Measurements from ENCODE around the gene RASA4B. TPM values are rescaled to one million over a fixed set of nuclear protein-coding genes. Genes with fewer than 3 reads are reported as not detected.

Gene RASA4B
- total and polyA plus RNA-seq, 9 of the 15 experiments (the other 6 are each of a cell fraction or from before 2014, with no cell fraction given): 0.01 to 2.9 (median 1.5) TPM; not detected in 1

- TF ChIP-seq DEAF1 (CRISPR knock-in tag; IDR thresholded peaks at IDR 0.05) (no peak), PCBP2 (IDR thresholded peaks at IDR 0.05; ENCODE audit: low read depth, low read length, poor library complexity, severe bottlenecking) (no peak), TFAP4 (CRISPR knock-in tag; IDR thresholded peaks at IDR 0.05; ENCODE audit: borderline replicate concordance) (peak; percentile 80), RAD51 (IDR thresholded peaks at IDR 0.05; ENCODE audit: borderline replicate concordance, low read depth) (no peak), KAT8 (IDR thresholded peaks at IDR 0.05; ENCODE audit: low read depth) (no peak), NR3C1 (CRISPR knock-in tag; IDR thresholded peaks at IDR 0.05) (no peak; the same call in 1 of the 2 replicates), RFX5 (IDR thresholded peaks at IDR 0.05; ENCODE audit: low read depth, low read length) (no peak), PRMT5 (CRISPR knock-in tag; IDR thresholded peaks at IDR 0.05) (no peak), E2F6 (IDR thresholded peaks at IDR 0.05; ENCODE audit: borderline replicate concordance in 1 of 2, extremely low read depth in 1 of 2, insufficient read depth in 1 of 2, insufficient read length in 1 of 2, low read depth in 1 of 2, low read length in 1 of 2, poor library complexity in 1 of 2, severe bottlenecking in 1 of 2) (peak; percentile 63 to 86), KDM2B (CRISPR knock-in tag; IDR thresholded peaks at IDR 0.05) (peak; percentile 71), ZNF717 (CRISPR knock-in tag; IDR thresholded peaks at IDR 0.05) (no peak), ARID1B (IDR thresholded peaks at IDR 0.05) (no peak), USF2 (CRISPR knock-in tag; IDR thresholded peaks at IDR 0.05) (peak; percentile 53), TCF7L2 (IDR thresholded peaks at IDR 0.05; ENCODE audit: low read depth, low read length) (no peak), XRCC3 (IDR thresholded peaks at IDR 0.05) (no peak), MXD1 (CRISPR knock-in tag; IDR thresholded peaks at IDR 0.05; ENCODE audit: borderline replicate concordance, poor library complexity, severe bottlenecking) (no peak), SPI1 (IDR thresholded peaks at IDR 0.05; ENCODE audit: borderline replicate concordance, low read depth, low read length) (peak; percentile 67; the same call in 1 of the 2 replicates), POLR3A (IDR thresholded peaks at IDR 0.05; ENCODE audit: borderline replicate concordance, extremely low read depth, insufficient read depth, insufficient read length) (no peak), POLR2G (IDR thresholded peaks at IDR 0.05; ENCODE audit: low read depth, low read length) (peak; percentile 99), ZC3H4 (CRISPR knock-in tag; IDR thresholded peaks at IDR 0.05; ENCODE audit: borderline replicate concordance) (no peak)
These were observed 52.8 kb downstream of the RASA4B start, which contains the start of the genes ALKBH4 and LRWD1 (continued) for GRCh38 chr7:102464577-102465280.
